Measurements from ENCODE around the gene ADSS2.
"Not testable (repeated sequence)": the region's sequence is repeated elsewhere in the genome, so short reads cannot be mapped to it uniquely, and the experiment has no call there.

Gene ADSS2

GRCh38 chr1:244365262-244365661, 86.4 kb downstream of the ADSS2 start:
- not testable (repeated sequence) for DNase-seq (ENCODE audit: low spot score)

GRCh38 chr1:244362476-244362875, 89.2 kb downstream of the ADSS2 start:
- DNase-seq (ENCODE audit: low spot score), result no peak

- no peak for DNase-seq (ENCODE audit: low spot score)
Measured at GRCh38 chr1:244361764-244362473, 89.8 kb downstream of the ADSS2 start.
